GM18498 (cell line): ENCODE measurements around the gene COQ2.
"Not testable (repeated sequence)": the region's sequence is repeated elsewhere in the genome, so short reads cannot be mapped to it uniquely, and the experiment has no call there.

Experiments
- ATAC-seq: cut with Tn5 transposase; IDR thresholded peaks from one replicate; pipeline ENCODE4 v1.9.1; 2021; ENCODE audit warnings: mild to moderate bottlenecking, moderate library complexity; ENCODE audit not compliant: unreplicated experiment

COQ2 gene, protein sequence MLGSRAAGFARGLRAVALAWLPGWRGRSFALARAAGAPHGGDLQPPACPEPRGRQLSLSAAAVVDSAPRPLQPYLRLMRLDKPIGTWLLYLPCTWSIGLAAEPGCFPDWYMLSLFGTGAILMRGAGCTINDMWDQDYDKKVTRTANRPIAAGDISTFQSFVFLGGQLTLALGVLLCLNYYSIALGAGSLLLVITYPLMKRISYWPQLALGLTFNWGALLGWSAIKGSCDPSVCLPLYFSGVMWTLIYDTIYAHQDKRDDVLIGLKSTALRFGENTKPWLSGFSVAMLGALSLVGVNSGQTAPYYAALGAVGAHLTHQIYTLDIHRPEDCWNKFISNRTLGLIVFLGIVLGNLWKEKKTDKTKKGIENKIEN

DNA sequence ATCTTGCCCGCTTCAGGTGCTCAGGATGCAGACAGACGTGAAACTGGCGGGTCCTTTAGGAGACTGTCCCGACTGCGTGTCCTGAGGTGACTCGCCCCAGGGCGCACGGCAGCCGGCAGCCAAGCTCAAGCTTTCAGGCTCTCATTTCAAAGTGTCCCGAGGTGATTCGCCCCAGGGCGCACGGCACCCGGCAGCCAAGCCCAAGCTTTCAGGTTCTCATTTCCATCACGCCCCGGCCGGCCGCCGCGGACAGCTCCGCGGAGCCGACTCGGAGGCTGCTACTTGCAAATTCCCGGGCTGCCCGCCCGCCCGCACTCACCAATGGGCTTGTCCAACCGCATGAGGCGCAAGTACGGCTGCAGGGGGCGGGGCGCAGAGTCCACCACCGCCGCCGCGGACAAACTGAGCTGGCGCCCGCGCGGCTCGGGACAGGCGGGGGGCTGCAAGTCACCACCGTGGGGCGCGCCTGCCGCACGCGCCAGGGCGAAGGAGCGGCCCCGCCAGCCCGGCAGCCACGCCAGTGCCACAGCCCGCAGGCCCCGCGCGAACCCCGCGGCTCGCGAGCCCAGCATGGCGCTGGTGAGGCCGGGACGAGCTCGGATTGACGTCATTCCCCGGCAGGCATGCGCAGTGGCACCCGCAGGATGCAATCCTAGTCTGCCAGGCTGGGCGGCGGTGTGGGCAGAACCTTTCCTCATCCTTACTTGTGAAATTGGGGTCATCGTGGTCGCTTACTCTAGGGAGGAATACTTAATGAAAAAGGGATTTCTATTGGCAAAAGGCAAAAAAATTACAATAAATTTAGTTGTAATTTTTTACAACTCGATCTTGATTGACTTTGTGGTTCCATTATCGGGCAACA lies at the start of gene COQ2:
COQ2 (minus strand) TSS at position 606 of the 862 bp plus-strand sequence; CDS start at position 572, 34 bp downstream.
- peak; percentile 83 for ATAC-seq

DNA sequence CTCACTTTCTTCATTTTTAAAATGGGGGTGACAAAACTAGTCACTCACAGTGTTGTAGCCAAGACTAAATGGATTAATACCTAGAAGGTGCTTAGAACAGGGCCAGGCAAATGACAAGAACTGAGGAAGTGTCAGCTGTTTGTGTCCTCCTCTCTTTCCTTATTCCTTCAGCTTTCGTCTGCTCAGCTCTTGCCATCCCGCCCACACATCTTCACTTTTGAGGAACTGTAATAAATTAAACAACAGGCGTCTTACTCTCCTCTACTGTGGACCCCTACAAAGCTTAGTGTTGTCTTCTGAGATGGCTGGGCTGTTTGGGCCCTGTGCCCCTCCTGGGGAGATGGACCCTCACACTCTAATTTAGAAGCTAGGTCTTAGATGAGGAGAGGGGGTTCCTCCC lies 47.4 kb upstream of the COQ2 start:
- no peak for ATAC-seq

DNA sequence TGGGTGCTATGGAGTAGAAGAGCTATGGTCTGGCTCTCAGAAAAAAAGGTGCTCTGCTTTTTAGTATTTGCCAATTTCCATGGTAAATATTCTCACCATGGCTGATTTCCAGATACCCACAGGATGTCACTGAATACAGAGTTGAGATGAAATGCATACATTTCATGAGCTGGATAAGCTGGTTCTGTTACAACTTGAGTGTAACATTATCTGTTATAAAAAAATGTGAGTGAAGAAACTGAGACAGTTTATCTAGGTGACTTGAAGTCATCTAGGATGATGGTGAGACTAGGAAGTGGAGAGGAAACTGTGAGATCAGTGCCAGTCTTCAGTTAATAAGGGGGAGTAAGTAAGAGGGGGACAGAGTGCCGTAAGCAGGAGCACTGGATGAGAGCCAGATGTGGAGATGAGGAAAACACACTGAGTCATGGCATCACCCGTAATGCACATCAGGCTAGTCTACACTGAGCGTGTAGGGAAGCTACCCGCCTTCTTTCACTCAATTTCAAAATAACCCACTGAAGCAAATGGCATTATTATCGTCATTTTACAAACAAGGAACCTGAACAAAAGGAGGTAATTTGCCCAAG lies 45.0 kb upstream of the COQ2 start:
- ATAC-seq, result no peak

DNA sequence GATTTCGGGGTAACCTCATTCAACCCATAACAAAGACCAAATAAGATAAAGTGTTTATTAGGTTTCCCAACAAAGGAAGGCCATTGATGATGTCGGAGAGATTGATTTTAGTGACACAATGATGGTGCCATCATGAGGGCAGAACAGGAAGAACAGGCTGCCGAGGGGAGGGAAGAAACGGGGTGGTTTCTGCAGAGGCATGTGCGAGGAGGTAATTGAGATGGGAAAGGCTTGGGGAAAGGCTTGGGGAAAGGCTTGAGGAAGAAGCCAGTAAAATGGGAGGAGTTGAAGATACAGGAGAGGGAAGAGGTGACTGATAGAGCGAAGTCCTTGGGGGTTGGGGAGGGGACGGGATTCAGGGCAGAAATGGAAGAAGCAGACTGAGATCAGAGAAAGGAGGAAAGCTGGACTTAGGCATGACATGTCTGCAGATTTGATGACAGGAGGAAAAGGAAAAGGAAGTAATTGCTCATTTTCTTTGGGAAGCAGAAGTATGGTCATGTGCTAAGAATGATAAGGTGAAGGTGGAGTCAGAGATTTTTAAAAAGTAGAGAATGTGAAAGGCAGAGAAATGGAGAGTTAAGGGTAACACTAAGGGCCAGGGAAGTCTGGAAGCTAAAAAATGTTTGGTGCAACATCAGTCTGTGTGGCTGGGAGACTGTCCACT lies 44.1 kb upstream of the COQ2 start:
- ATAC-seq, result no peak

DNA sequence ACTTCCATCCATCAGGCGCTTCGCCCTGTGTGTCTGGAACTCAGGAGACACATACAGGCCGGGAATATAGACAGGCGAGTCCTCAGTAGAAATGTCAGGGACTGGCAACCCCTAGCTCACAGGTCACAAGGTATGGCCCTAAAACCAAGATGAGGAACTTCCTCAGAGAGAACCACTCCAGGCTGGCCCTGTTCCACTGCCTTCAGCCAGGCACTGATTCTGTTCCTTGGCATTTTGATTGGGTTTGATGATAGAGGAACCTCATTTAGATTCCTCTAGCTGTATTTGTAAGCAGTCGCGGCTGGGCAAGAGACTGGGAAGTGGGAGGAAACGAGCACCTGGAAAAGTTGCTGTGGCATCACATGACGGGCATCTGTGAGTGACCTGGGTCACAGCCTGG lies 41.9 kb upstream of the COQ2 start:
- no peak for ATAC-seq

DNA sequence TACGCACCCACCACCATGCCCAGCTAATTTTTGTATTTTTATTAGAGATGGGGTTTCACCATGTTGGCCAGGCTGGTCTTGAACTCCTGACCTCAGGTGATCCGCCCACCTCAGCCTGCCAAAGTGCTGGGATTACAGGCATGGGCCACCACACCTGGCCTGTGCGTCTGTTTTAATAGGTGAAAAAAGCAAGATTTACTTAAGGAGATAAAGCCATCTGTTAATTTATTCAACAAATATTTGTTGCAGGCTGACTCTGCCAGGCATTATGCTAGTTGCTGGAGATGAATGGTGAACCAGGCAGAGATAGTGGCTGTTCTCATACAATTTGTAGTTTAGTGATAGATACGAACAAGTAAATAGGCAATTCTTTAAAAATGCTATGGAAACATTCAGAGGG lies 40.7 kb upstream of the COQ2 start:
- not testable (repeated sequence) for ATAC-seq

DNA sequence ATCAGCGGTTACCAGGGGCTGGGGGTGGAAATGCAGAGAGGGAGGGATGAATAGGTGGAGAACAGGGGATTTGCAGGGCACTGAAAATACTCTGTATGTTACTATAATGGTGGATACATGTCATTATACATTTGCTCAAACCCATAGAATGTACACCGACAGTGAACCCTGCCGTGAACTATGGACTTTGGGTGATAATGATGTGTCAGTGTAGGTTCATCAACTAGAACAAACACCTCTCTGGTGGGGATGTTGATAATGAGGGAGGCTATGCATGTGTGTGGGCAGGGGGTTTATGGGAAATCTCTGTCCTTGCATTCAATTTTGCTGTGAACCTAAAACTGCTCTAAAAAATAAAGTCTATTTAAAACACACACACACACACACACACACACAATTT lies 38.5 kb upstream of the COQ2 start:
- ATAC-seq, result no peak

DNA sequence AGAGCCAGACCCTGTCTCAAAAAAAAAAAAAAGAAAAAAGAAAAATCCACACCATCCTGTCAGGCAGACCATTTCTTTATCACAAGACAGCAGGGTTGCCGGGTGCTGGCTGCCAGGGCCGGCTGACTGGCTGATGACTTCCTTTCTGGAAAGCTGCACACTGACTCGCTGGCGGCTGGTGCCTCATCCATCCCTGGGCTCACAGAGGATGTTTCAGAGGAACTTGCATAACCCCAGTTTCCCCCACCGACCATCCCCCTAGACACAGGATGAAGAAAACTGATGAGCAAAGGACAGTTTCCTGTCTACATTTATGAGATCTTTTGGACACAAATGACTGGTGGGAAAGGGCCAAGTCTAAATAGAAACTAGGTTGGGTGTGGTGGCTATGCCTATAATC lies 36.0 kb upstream of the COQ2 start:
- ATAC-seq, result no peak

DNA sequence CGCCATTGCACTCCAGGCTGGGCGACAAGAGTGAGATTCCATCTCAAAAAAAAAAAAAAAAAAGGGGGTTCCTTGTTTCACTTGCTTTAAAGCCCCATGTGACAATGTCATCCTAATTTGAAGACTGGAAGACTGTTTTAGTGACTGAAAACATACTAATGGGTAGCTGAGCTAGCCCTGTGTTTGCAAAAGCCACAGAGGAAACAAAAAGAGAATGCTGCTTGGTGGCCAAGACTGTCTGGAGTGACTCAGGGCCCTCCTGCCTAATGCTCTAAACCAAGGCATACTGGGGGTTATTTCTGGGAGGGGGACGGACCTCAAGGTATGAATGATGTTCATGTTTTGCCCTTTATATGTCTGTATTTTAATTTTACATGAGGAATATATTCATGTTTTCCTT lies 34.1 kb upstream of the COQ2 start:
- ATAC-seq, result no peak

DNA sequence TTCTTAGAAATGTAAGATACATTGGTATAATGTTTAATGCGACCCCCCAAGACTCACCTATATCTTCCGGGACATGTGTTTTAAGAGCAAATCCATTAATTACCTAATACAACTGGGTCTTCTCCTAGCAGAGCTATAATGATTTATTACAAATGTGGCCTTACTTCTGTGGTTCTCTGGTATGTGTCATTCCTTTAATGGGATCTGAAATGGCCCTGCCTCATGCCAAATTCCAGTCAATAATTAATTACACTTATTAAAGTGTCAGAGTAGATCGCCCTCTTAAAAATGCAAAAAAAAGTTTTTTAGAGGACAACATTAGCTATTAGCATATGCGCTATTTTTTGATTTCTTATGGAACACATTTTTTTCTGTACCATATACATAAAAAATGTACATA lies 33.1 kb upstream of the COQ2 start:
- no peak for ATAC-seq

DNA sequence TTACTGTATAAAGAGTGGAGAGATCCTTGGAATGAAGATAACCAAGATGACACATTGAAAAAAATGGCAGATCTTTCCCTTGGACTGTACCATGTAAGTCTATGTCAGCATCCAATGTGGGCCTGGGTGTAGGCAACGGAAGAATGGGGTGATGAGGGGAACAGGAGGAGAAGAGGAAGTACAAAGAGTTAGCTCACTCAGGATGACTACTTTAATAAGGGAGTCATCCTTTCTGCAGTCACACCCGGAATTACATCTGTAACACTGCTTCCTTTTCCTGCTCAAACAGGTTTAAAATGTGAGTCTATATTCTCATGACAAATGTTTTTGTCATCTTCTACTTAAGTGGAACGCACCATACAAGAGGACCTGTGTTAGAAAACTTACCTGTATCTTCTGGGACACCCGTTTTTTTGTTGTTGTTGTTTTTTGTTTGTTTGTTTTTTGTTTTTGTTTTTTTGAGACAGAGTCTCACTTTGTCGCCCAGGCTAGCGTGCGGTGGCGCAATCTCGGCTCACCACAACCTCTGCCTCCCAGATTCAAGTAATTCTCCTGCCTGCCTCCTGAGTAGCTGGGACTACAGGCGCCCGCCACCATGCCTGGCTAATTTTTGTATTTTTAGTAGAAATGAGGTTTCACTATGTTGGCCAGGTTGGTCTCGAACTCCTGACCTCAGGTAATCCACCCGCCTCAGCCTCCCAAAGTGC lies 32.0 kb upstream of the COQ2 start:
- no peak for ATAC-seq

DNA sequence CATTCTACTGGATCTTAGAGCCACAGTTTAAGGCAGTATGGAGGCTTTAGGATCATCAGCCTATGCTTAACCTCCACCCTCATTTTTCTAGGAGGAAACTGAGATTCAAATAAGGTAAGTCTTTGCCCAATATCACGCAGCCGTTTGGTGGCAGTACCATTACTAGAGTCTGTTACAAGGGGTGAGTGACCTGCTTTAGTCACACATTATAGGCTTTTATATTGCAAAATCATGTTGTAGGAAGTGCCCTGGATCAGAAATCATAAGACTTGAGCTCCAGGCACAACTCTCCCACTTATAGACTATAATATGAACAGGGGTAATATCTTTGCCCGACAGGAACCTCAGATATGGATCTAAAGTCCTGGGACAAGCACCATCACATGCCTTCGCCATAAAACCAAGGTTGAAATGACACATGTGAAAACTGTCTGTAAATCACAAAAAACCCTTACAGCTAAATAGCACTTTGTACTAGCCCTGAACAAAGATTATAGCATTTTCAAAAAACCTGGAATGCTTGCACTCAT lies 30.8 kb upstream of the COQ2 start:
- ATAC-seq, result no peak

DNA sequence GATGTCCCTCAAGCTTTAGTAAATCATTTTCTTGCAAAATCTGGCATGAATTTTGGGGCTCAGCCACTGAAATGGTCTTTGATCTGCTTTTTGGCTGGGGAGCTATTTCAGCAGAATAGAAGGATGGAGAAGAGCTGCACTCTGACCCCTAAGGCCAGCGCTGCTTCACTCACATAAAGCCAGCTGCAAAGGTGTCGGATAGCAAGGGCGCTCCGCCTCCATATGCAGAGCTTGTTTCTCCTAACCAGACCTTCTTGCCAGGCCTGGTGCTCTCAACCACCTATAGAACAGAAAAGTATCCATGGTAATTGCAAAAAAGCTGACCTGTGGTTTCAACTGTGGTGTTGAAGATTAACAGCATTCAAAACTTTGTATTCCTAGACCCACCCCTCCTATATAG lies 24.1 kb upstream of the COQ2 start:
- ATAC-seq, result no peak

DNA sequence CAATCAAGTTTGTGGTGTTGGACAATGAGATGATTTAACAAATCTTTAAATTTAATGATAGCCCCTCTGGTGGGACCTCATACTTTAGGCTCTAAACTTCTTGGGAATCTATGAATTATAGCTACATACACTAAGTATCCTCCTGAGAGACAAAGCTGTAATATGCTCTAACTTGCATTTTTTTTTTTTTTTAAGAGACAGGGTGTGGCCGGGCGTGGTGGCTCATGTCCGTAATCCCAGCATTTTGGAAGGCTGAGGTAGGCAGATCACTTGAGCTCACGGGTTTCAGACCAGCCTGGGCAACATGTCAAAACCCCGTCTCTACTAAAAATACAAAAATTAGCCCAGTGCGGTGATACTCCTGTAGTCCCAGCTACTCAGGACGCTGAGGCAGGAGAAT lies 23.3 kb upstream of the COQ2 start:
- no peak for ATAC-seq

DNA sequence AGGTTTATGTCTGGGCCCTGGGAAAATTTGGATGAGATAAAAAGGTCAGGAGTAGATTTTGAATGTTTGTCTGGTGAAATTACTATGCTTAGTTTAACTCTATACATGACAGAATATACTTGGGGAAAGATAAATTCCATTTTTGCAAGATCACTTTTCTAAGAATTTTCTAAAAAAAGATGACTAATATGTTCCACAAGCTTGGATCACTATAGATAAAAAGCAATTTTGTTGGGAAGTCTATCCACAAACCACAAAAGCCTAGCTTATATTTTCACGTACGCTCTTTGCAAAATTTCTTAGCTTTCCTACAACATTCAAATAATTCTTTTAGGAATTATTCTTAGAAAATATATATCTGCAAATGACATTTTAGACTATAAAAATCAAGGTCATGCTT lies 20.6 kb upstream of the COQ2 start:
- ATAC-seq, result no peak

DNA sequence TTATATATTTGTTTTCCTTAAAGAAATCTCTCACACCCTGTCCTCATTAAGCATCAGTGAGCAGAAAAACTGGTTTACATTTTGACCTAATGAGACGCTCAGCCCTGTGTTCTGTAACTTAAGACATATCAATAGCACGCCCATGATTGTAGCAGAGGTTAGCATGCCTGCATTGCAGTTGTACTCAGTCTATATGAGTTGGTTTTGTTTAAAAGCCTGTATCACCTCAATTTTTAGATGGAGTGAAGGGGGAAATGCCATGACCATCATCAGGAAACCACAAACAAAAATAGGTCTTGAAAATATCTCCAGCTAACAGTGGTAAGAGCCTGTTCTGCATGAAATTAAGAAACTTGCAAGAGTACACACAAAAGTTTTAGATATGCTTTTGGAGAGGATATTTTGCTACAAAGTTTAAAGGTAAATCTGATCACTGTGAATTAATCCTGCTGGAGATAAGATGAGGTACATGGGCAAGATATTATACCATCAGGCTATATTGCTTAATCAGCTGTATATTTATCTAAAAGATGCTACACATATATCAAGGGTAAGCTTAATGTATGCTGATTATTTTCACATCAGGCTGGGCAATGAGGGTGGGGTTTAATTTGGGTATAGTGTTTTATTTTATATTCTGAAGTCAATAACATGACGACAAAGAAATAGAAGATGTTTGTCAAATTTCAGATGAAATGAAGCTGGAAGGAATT lies 13.1 kb upstream of the COQ2 start:
- ATAC-seq, result no peak

DNA sequence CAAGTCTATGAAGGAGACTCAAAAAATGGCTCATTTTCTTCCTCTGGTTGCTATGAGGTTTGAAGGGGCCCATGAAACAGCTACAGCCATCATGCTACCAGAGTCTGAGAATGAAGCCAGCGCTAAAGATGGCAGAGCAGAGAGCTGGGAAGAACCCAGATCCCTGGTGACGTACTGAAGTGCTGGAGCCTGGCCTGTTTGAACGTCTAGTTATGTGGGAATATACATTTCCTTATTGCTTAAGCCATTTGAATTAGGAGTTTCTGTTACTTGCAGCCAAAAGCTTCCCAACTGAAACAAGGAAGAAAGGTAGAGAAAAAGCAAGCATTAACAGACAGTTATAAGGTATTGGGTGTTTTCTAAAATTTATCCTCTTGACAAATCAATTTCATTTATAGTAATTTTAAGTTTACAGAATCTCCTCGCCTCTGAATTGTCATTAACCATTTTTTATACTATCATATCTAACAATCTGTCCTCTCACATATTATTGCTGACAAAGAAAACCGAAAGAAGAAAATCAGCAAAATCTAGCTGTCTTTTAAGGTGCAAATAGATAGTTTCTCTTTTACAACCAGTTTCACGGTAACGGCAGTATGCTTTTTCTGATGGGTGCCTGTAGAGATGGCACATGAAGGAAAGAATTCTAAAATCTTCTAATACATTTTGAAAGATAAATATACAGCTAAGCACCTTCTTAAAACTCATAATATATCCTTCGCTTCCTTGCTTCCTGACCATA lies 8.9 kb upstream of the COQ2 start:
- no peak for ATAC-seq

DNA sequence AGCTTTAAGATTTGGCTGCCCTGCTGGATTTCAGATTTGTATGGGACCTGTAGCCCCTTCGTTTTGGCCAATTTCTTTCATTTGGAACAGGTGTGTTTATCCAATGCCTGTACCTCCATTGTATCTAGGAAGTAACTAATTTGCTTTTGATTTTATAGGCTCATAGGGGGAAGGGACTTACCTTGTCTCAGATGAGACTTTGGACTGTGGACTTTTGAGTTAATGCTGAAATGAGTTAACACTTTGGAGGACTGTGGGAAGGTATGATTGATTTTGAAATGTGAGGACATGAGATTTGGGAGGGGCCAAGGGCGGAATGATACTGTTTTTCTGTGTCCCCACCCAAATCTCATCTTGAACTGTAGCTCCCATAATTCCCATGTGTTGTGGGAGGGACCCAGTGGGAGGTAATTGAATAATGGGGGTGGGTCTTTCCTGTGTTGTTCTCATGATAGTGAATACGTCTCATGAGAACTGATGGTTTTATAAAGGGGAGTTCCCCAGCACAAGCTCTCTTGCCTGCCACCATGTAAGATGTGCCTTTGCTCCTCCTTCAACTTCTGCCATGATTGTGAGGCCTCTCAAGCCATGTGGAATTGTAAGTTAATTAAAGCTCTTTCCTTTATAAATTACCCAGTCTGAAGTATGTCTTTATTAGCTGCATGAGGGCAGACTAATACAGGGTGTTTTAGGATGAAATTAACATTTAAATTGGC lies 5.6 kb upstream of the COQ2 start:
- not testable (repeated sequence) for ATAC-seq
